COLO829 (cell line): ENCODE data around the gene KIAA0586.

Source experiments
- DNase-seq: peaks from one replicate; pipeline ENCODE4 v3.0.0; 2012; ENCODE audit warnings: low spot score

Gene KIAA0586

DNA sequence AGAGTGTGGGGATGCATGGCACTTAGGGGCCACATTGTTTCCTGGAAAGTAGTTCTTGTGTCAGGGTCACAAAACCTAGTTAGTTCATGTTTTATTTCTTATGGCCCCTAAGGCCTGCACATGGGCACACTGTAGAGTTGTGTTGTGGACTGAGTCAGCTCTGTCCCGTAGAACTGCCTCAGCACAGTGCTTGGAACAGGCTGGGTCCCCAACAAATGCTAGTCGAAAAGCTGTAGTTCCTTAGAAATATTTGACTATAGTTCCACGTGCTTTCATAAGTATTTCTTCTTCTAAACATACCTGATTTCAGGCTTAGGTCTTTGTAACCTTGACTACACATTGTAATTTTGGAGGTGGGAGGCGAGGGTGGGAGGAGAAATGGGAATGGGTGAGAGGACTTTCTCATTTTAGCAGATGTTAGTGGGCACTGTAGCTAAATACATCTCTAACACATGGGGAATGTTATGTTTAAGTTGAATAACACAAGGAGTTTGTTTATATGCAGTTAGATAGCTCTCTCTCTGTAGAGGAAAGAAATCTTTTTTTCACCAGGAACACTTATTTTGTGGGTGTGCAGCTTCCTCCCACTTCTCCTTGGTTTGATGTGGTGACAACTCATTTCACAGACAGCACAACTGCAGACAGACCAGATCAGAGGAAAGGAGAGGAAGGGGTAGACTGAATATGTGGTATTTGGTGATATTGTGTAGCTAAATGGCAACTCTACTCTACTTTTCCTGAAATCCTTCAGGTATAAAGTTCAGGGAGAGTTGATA lies 170.7 kb downstream of the KIAA0586 start:
- DNase-seq = no peak

DNA sequence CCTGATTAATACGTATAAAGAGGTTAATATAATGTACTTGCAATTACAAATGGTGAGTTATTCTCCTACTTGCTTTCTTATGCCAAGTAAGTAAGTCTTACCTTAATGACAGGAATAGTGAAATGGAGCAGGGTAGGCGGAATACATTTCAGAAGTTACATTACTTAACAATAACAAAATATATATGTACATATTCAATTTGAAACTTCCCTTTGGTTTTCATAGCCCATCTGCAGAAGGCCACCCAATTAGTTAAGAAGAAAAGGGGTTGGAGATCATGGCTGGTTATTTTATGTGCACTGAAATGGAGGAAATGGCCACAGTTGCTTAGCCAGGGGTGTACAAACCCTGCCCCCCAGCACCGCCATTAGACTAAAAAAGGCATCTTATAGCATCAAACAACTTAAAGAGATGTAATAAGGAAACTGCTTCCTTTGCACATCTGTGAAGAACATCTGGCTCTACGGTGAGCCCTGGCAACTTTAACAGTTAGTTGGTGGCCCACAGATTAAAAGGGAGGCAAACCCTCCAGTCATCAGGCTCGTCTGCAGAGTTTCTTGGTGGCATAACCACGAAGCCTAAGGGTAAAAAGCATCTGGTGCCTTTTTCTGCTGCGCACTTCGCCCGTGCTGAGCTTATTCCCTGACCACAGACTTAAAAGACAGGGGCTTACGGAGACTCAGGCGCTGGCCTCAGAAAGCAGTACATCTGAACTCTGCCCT lies 171.4 kb downstream of the KIAA0586 start:
- DNase-seq = no peak

DNA sequence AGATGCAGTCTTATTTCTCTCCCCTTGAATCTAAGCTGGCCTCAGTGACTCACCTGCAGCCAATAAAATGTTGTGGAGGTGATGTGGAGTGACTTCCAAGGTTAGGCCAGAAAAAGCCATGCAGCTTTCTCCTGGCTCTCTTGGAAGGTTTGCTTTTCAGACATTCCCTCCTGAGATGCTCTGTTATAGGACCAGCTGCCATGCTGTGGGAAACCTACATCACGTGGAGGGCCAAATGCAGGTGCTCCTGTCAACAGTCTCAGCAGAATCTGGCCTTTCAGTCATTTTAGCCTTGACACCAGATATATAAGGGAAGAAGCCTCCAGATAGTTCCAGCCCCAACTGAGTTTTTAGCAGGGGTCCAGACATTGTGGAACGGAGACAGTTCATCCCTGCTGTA lies 172.2 kb downstream of the KIAA0586 start:
- DNase-seq = no peak
